Measurements from ENCODE around the gene ATP2C1. TPM values are rescaled to one million over a fixed set of nuclear protein-coding genes. Genes with fewer than 3 reads are reported as not detected.

ATP2C1 gene
- total and polyA plus RNA-seq, 2 of the 13 experiments (the other 11 are each of a cell fraction or from before 2014, with no cell fraction given), result 32.4 to 37.6 TPM

DNA sequence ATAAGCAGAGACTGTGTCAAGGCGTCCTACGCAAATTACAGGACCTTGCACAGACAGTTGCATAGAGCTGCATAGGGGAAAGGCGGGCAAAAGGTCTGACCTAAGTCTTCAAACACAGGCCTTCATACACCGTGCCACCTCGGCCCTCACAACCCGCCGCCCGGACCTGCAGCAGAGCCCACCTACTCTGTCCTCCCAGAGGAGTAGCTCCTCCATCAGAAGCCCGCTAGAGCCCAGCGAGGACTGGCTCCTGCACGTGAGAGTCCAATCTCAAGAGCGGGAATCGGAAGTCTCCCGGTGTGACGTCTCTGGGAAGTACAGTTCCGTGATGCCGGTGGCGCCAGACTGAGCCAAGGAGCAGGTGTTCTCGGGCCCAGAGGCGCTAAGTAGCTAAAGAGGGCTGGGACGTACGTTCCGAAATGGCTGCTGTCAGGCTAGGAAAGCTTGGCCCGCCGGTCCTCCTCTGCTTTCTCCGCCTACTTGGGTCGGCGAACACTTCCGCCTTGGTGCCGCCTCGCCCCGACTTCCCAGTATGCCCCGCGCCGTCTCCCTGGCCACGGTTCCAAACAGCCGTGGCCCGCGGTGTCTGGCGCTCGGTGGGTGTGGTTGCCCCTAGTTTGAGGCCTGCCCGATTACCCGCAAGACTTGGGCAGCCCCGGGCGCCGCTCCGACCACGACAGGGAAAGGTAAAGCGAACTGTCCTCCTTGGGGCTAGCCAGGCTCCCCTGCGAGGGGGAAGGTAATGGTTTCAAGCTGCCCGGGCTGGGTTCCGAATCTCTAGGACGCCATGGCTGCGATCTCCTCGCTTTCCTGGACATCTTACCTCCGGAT lies 132.7 kb downstream of the ATP2C1 start, which contains the start of the genes ASTE1 and NEK11 (continued):
- TF ChIP-seq, protein P1, sequence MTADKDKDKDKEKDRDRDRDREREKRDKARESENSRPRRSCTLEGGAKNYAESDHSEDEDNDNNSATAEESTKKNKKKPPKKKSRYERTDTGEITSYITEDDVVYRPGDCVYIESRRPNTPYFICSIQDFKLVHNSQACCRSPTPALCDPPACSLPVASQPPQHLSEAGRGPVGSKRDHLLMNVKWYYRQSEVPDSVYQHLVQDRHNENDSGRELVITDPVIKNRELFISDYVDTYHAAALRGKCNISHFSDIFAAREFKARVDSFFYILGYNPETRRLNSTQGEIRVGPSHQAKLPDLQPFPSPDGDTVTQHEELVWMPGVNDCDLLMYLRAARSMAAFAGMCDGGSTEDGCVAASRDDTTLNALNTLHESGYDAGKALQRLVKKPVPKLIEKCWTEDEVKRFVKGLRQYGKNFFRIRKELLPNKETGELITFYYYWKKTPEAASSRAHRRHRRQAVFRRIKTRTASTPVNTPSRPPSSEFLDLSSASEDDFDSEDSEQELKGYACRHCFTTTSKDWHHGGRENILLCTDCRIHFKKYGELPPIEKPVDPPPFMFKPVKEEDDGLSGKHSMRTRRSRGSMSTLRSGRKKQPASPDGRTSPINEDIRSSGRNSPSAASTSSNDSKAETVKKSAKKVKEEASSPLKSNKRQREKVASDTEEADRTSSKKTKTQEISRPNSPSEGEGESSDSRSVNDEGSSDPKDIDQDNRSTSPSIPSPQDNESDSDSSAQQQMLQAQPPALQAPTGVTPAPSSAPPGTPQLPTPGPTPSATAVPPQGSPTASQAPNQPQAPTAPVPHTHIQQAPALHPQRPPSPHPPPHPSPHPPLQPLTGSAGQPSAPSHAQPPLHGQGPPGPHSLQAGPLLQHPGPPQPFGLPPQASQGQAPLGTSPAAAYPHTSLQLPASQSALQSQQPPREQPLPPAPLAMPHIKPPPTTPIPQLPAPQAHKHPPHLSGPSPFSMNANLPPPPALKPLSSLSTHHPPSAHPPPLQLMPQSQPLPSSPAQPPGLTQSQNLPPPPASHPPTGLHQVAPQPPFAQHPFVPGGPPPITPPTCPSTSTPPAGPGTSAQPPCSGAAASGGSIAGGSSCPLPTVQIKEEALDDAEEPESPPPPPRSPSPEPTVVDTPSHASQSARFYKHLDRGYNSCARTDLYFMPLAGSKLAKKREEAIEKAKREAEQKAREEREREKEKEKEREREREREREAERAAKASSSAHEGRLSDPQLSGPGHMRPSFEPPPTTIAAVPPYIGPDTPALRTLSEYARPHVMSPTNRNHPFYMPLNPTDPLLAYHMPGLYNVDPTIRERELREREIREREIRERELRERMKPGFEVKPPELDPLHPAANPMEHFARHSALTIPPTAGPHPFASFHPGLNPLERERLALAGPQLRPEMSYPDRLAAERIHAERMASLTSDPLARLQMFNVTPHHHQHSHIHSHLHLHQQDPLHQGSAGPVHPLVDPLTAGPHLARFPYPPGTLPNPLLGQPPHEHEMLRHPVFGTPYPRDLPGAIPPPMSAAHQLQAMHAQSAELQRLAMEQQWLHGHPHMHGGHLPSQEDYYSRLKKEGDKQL (CRISPR knock-in tag; IDR thresholded peaks at IDR 0.05; ENCODE audit: low read depth), result no peak
- TF ChIP-seq GLI4 (CRISPR knock-in tag; IDR thresholded peaks at IDR 0.05; ENCODE audit: borderline replicate concordance) (0 out of 2 replicates have a peak, but pooled peaks have one; percentile 81), ZNF570 (CRISPR knock-in tag; IDR thresholded peaks at IDR 0.05; ENCODE audit: borderline replicate concordance) (peak; percentile 85; the same call in 1 of the 2 replicates), ZNF839 (CRISPR knock-in tag; IDR thresholded peaks at IDR 0.05; ENCODE audit: borderline replicate concordance) (no peak; the same call in 1 of the 2 replicates), ZNF878 (CRISPR knock-in tag; IDR thresholded peaks at IDR 0.05) (no peak), ZNF83 (CRISPR knock-in tag; IDR thresholded peaks at IDR 0.05; ENCODE audit: borderline replicate concordance) (peak; percentile 53; the same call in 1 of the 2 replicates), NFKB2 (CRISPR knock-in tag; IDR thresholded peaks at IDR 0.05; ENCODE audit: borderline replicate concordance) (peak; percentile 83; the same call in 1 of the 2 replicates), ZNF564 (CRISPR knock-in tag; IDR thresholded peaks at IDR 0.05) (no peak), ZNF431 (CRISPR knock-in tag; IDR thresholded peaks at IDR 0.05; ENCODE audit: borderline replicate concordance, low read depth) (no peak), ZNF350 (CRISPR knock-in tag; IDR thresholded peaks at IDR 0.05; ENCODE audit: borderline replicate concordance, low read depth) (peak; percentile 92), RFX3 (CRISPR knock-in tag; IDR thresholded peaks at IDR 0.05) (peak; percentile 90), GATAD1 (CRISPR knock-in tag; IDR thresholded peaks at IDR 0.05) (peak; percentile 71; the same call in 1 of the 2 replicates), ZNF335 (CRISPR knock-in tag; IDR thresholded peaks at IDR 0.05) (0 out of 2 replicates have a peak, but pooled peaks have one; percentile 36), THYN1 (CRISPR knock-in tag; IDR thresholded peaks at IDR 0.05; ENCODE audit: borderline replicate concordance, low read depth) (no peak), ZNF180 (CRISPR knock-in tag; IDR thresholded peaks at IDR 0.05; ENCODE audit: borderline replicate concordance, low read depth) (no peak), RBM39 (IDR thresholded peaks at IDR 0.05; ENCODE audit: low read depth, low read length, poor library complexity, severe bottlenecking) (no peak)
- TF ChIP-seq, protein P2, sequence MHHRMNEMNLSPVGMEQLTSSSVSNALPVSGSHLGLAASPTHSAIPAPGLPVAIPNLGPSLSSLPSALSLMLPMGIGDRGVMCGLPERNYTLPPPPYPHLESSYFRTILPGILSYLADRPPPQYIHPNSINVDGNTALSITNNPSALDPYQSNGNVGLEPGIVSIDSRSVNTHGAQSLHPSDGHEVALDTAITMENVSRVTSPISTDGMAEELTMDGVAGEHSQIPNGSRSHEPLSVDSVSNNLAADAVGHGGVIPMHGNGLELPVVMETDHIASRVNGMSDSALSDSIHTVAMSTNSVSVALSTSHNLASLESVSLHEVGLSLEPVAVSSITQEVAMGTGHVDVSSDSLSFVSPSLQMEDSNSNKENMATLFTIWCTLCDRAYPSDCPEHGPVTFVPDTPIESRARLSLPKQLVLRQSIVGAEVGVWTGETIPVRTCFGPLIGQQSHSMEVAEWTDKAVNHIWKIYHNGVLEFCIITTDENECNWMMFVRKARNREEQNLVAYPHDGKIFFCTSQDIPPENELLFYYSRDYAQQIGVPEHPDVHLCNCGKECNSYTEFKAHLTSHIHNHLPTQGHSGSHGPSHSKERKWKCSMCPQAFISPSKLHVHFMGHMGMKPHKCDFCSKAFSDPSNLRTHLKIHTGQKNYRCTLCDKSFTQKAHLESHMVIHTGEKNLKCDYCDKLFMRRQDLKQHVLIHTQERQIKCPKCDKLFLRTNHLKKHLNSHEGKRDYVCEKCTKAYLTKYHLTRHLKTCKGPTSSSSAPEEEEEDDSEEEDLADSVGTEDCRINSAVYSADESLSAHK (CRISPR knock-in tag; IDR thresholded peaks at IDR 0.05; ENCODE audit: borderline replicate concordance), result no peak
- TF ChIP-seq, protein P3, sequence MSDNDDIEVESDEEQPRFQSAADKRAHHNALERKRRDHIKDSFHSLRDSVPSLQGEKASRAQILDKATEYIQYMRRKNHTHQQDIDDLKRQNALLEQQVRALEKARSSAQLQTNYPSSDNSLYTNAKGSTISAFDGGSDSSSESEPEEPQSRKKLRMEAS (IDR thresholded peaks at IDR 0.05), result peak; percentile 78
- TF ChIP-seq, protein P4, sequence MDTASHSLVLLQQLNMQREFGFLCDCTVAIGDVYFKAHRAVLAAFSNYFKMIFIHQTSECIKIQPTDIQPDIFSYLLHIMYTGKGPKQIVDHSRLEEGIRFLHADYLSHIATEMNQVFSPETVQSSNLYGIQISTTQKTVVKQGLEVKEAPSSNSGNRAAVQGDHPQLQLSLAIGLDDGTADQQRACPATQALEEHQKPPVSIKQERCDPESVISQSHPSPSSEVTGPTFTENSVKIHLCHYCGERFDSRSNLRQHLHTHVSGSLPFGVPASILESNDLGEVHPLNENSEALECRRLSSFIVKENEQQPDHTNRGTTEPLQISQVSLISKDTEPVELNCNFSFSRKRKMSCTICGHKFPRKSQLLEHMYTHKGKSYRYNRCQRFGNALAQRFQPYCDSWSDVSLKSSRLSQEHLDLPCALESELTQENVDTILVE (CRISPR knock-in tag; IDR thresholded peaks at IDR 0.05), result peak; percentile 15; the same call in 1 of the 2 replicates

Data from HepG2 (cell line).